OCI-LY1 (cell line): Measurements from ENCODE around the gene HDDC3.

ENCODE experiments used
- H2AFZ ChIP-seq: fragments of 200-600 bp; sonication (generic), shearing (Covaris generic); 2 replicates; pipeline ENCODE4 v1.6.0; 2014; ENCODE audit warnings: antibody characterized with exemption, mild to moderate bottlenecking, low read length
- H3F3A ChIP-seq: fragments of 200-600 bp; sonication (generic), shearing (Covaris generic); 2 replicates; pipeline ENCODE4 v1.6.0; 2014; ENCODE audit warnings: mild to moderate bottlenecking, antibody characterized with exemption, low read length, moderate library complexity; ENCODE audit not compliant: insufficient read depth
- H3K27ac ChIP-seq: fragments of 200-600 bp; sonication (generic); 2 replicates; pipeline ENCODE4 v1.5.1; 2014; ENCODE audit warnings: low read length, mixed run types, mild to moderate bottlenecking, low read depth; ENCODE audit not compliant: poor library complexity, severe bottlenecking
- H3K27me3 ChIP-seq: fragments of 200-600 bp; sonication (generic); 2 replicates; pipeline ENCODE4 v1.6.0; 2014; ENCODE audit warnings: antibody characterized with exemption, mild to moderate bottlenecking, low read length, moderate library complexity; ENCODE audit not compliant: insufficient read depth
- H3K36me3 ChIP-seq: fragments of 200-600 bp; sonication (generic); 2 replicates; pipeline ENCODE4 v1.6.1; 2014; ENCODE audit warnings: mild to moderate bottlenecking, antibody characterized with exemption, low read length, moderate library complexity, mixed read lengths; ENCODE audit not compliant: insufficient read depth
- H3K4me1 ChIP-seq: fragments of 200-600 bp; sonication (generic); 2 replicates; pipeline ENCODE4 v1.5.1; 2014; ENCODE audit warnings: mild to moderate bottlenecking, low read length, moderate library complexity; ENCODE audit not compliant: insufficient read depth, severe bottlenecking
- H3K4me2 ChIP-seq: fragments of 200-600 bp; sonication (generic), shearing (Covaris generic); 2 replicates; pipeline ENCODE4 v1.6.1; 2014; ENCODE audit warnings: low read length
- H3K4me3 ChIP-seq: fragments of 200-600 bp; sonication (generic); 2 replicates; pipeline ENCODE4 v1.5.1; 2014; ENCODE audit warnings: low read length, low read depth, mild to moderate bottlenecking, mixed read lengths; ENCODE audit not compliant: poor library complexity, severe bottlenecking
- H3K79me2 ChIP-seq: fragments of 200-600 bp; shearing (Covaris generic); 2 replicates; pipeline ENCODE4 v1.6.1; 2016; ENCODE audit warnings: mixed run types, low read length, mixed read lengths; ENCODE audit not compliant: insufficient read depth
- H3K9ac ChIP-seq: fragments of 200-600 bp; sonication (generic), shearing (Covaris generic); 2 replicates; pipeline ENCODE4 v1.6.1; 2014; ENCODE audit warnings: mild to moderate bottlenecking, low read length, mixed read lengths
- H3K9me2 ChIP-seq: fragments of 200-600 bp; sonication (generic), shearing (Covaris generic); 2 replicates; pipeline ENCODE4 v1.6.1; 2014; ENCODE audit warnings: low read depth, mild to moderate bottlenecking, low read length, mixed read lengths
- H3K9me3 ChIP-seq: fragments of 200-600 bp; shearing (Covaris generic); 2 replicates; pipeline ENCODE4 v1.6.1; 2014; ENCODE audit warnings: low read length, mixed read lengths
- H4K20me1 ChIP-seq: fragments of 200-600 bp; sonication (generic), shearing (Covaris generic); 2 replicates; pipeline ENCODE4 v1.6.0; 2016; ENCODE audit warnings: mild to moderate bottlenecking, low read length; ENCODE audit not compliant: insufficient read depth
- CTCF ChIP-seq: fragments of 200-600 bp; sonication (generic), shearing (Covaris generic); IDR thresholded peaks from 2 replicates; pipeline ENCODE4 v1.5.1; 2017; ENCODE audit warnings: mild to moderate bottlenecking, antibody characterized with exemption, low read length, moderate library complexity, mixed read lengths
- EZH2 ChIP-seq: fragments of 200-600 bp; sonication (generic), shearing (Covaris generic); IDR thresholded peaks from 2 replicates; pipeline ENCODE4 v1.8.0; 2017; ENCODE audit warnings: borderline replicate concordance, mixed run types, mild to moderate bottlenecking, antibody characterized with exemption, low read length, moderate library complexity, mixed read lengths

The HDDC3 gene

GRCh38 chr15:90906181-90906849, 26.0 kb downstream of the HDDC3 start:
- Histone ChIP-seq H3K4me3 (no peak overlapping the region), H3K4me1 (peaks cover 18% of the 10 kb centered on the region), H4K20me1 (no peaks in the 10 kb centered on the region), H3K9ac (no peak overlapping the region), H3K27ac (no peak overlapping the region), H3K36me3 (peaks cover 42% of the 10 kb centered on the region), H3K27me3 (no peaks in the 10 kb centered on the region), H3F3A (peaks cover 4% of the 10 kb centered on the region; the same call in 1 of the 2 replicates), H2AFZ (no peak overlapping the region), H3K9me2 (no peaks in the 10 kb centered on the region), H3K9me3 (no peaks in the 10 kb centered on the region), H3K79me2 (no peaks in the 10 kb centered on the region), H3K4me2 (no peak overlapping the region)
- TF ChIP-seq EZH2: no peak
- no peak for TF ChIP-seq CTCF

GRCh38 chr15:90905306-90906180, 26.8 kb downstream of the HDDC3 start:
- Histone ChIP-seq H3K4me3 (no peak overlapping the region), H3K36me3 (peaks cover 35% of the 10 kb centered on the region), H4K20me1 (no peaks in the 10 kb centered on the region), H3K4me2 (no peak overlapping the region), H3F3A (peaks cover 4% of the 10 kb centered on the region; the same call in 1 of the 2 replicates), H3K79me2 (no peaks in the 10 kb centered on the region), H3K4me1 (peaks cover 18% of the 10 kb centered on the region), H3K9ac (no peak overlapping the region), H3K9me3 (no peaks in the 10 kb centered on the region), H3K27me3 (no peaks in the 10 kb centered on the region), H3K9me2 (no peaks in the 10 kb centered on the region), H3K27ac (no peak overlapping the region), H2AFZ (no peak overlapping the region)
- TF ChIP-seq CTCF (no peak), EZH2 (no peak)

- Histone ChIP-seq H3K4me2 (no peak overlapping the region), H3K9me2 (no peaks in the 10 kb centered on the region), H3K4me1 (peaks cover 18% of the 10 kb centered on the region), H3K9me3 (no peaks in the 10 kb centered on the region), H3F3A (peaks cover 4% of the 10 kb centered on the region; the same call in 1 of the 2 replicates), H3K4me3 (no peak overlapping the region), H3K9ac (no peak overlapping the region), H3K27ac (no peak overlapping the region), H2AFZ (no peak overlapping the region), H3K27me3 (no peaks in the 10 kb centered on the region), H4K20me1 (no peaks in the 10 kb centered on the region), H3K79me2 (no peaks in the 10 kb centered on the region), H3K36me3 (peaks cover 35% of the 10 kb centered on the region)
- TF ChIP-seq EZH2: no peak
- no peak for TF ChIP-seq CTCF
Measured at GRCh38 chr15:90904746-90905145, 27.6 kb downstream of the HDDC3 start.
